ENCODE measurements around the gene CARMIL1.

- TF ChIP-seq POLR2AphosphoS5 (IDR thresholded peaks at IDR 0.05) (no peak), CTCF (IDR thresholded peaks at IDR 0.05) (no peak), POLR2A (IDR thresholded peaks at IDR 0.05) (no peak)
These were observed 124.0 kb downstream of the CARMIL1 start for GRCh38 chr6:25403150-25403549.

All from breast epithelium (tissue), 3 donors.